HG03103 (cell line): ENCODE results near the gene GUCY1A2.

Experiments
- ATAC-seq: cut with Tn5 transposase; IDR thresholded peaks from one replicate; pipeline ENCODE4 v1.9.1; 2021; ENCODE audit warnings: low read depth; ENCODE audit not compliant: unreplicated experiment

Gene GUCY1A2

DNA sequence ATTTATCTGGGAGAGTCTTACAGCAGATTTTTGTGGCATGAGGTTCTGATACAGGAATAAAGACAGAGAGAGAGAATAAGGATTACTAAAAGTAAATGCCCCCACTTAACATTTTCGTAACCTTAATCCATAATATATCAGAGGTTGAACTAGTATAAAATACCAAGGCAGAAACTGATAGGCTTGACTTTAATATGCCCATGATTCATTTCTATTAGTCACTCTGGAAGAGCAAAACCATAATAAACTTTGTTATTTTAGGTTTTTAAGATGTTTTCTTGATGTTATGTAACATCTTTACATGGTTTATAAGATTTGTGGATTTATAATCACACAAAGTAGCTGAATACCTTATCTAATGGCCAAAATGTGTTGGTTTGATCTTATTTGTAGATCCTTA, 19.1 kb downstream of the GUCY1A2 start:
- ATAC-seq = no peak

DNA sequence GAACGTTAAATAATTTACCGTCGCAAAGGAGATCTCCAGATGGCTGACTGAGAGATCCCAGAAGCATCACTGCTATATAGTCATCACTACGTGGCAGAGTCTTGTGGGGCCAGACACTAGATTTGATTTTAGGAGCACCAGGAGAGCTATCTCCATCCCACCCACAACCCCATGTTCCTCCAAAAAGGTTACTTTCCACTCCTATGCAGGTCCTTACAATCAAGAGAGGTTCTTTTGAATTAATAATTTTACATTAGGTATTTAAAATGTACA, 19.4 kb downstream of the GUCY1A2 start:
- ATAC-seq = no peak

DNA sequence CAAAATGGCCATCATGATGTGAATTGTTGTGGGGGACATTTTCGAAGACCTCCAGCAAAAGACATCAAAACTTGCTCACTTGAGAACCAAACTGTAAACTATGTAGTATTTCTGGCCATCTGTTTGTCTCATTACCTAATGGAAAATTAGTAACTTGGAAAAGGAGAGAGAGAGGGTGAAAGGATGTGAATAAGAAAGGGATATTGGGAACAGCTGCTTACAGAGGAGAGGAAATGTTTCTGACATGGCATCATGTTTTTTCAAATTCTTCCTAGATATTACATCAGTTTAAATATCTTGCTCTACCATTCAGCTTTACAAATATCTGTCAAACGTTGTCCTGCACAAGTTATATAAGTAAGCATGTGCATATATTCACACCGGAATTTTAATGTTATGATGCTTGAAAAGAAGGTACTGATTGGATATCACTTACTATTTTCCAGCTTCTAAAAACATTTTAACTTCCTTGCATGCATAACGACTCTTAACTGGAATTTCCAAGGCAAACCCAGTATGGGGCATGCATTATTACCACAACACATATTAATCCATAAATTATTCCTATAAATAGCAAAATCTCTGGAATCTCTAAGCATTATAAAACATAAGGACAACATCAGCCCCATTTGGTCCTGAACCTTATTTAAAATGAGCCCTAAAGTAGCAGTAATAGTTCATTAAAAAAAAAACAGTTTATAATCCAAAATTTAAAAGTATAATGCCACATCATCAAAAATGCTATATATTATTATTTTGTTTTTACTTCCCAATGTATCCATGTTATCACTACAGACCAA, 20.0 kb downstream of the GUCY1A2 start:
- ATAC-seq = no peak

DNA sequence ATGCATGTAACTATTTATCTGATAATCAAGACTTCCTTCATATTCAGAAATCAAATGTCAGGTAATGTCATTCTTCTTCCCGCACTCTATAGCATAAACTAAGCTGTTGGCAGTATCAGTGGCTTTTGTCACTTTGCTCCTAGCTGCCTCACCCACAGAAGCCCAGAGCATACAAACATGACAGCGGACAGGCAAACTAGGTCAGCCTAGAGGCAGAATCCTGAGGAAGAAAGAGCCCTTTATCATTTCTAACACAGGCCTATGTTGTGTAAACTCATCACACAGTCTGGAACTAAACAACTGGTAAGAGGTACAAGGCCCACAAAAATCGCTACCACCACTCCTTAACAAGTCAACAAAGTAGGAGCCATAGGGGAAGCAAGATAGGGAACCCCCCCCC, 21.0 kb downstream of the GUCY1A2 start:
- no peak for ATAC-seq

DNA sequence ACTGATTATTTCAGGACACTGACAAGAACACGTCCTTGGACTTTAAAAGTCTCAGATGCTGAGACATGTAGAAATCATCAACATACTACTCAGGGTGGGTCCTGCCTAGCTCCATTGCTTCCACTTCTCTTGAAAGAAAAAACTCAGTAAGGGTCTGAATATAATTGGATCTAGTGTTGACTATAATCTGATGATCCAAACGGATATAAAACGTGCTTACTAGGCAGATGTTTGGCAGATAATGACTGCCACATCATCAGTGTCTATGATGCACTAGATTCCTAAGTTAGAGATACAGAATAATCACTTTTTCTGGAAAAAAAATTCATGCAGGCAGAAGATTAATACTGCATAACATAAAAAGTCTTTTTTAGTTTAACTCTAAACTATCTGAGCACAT, 21.6 kb downstream of the GUCY1A2 start:
- no peak for ATAC-seq

DNA sequence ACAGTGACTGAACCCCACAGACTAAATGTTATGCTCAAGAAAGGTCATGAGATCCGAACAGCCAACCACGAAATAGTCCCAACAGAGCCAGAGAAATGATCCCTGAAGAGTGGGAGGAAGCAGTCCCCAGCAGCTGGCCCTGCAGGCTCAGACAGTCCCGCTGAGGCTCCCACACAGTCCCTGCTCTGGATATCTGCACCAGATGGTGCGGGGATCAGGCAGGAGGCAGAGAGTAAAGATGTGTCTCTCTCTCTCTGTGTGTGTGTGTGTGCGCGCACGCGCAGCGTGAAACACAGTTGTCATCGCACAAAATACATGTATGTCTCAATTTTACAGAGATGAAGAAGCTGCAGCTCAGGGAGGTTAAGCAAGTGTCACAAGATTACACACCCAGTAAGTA, 27.9 kb downstream of the GUCY1A2 start:
- ATAC-seq = no peak

DNA sequence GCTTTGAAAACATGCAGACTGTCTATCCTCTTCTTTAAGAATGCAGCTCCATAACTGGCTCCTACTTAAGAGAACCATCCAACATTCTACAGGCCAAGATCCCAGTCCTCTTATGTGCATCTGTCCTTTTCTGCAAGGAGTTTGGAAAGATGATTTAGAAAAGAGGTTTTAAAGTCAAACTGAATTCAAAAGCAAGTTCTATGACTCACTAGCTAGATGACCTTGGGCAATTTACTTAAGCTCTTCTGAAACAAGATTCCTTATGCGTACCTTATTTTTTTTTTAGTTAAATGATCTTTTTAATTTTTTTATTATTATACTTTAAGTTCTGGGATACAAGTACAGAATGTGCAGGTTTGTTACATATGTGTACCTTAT, 29.2 kb downstream of the GUCY1A2 start:
- ATAC-seq = no peak

DNA sequence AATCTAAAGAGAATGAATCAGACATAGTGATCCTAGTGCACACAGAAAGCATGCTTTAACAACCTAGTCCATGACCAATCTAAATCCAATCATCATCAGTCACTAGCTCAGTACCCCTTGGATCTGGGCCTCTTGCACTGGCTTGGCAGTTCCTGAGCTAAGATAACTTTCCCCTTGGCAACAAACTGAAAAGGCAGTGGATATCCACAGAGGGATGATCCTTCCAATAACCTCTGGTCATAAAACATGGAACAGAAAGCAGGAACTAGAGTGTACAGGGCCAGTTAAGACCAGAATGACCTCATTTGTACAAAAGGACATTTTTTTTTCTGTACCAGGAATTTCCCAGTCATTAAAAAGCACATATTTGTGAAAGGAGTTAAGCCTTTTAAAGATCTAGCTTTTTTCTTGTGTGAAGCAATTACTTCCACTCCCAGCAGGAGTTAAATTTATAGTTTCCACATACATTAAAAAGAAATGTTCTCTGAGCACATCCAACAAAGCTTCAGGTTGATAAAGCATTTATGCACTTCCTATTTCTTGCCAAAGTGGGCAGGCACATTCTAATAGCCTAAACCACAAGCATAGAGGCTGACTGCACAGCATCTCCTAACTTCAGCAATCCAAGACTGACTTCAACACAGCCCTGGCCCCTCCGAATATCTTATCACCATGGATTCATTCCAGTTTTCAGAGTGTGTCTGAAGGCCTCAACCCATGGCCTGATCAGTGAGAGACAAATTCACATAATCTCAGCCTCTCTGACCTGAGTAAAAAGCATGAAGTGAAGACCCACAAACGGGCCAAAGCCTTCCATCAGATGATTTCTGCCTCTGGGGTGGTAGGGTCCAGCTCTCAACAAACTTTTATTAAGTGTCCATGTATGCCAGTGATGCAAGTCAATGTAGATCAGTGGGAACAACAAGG, 29.9 kb downstream of the GUCY1A2 start:
- no peak for ATAC-seq

DNA sequence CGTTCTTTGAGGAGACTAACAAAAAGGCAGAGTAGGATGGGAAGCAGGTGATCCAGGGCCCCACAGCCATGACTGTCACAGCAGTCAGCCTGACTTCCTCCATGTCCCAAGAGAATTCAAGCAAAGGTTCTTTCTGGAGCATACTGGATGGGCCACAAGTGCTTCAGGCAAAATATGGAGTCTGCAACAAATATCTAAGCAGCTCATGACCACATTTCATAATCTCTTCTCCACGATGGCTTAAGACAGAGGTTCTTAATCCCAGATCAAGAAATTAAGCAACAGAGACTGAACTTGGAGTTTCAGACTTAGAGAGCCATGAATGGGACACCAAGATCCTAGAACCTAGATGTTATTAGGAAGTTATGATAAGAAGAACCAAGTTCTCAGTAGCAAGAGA, 31.6 kb downstream of the GUCY1A2 start:
- ATAC-seq = no peak

DNA sequence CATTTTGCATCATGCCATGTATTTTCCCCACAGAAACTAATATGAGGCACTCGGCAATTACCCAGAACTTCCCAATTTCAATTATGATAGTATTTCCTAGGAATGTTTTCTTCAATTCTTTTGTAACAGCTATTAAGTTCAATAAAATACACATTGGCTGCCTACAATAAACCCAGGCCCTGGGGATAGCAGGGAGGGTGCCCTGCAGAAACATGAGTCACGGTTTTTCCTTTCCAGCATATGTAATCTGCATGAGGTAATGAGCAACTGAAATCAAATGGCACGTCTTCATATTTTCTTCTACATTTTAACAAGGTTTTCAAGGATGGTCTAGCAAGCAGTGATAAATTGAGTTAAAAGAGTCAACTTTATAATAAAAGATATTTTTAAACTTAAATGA, 32.0 kb downstream of the GUCY1A2 start:
- no peak for ATAC-seq

DNA sequence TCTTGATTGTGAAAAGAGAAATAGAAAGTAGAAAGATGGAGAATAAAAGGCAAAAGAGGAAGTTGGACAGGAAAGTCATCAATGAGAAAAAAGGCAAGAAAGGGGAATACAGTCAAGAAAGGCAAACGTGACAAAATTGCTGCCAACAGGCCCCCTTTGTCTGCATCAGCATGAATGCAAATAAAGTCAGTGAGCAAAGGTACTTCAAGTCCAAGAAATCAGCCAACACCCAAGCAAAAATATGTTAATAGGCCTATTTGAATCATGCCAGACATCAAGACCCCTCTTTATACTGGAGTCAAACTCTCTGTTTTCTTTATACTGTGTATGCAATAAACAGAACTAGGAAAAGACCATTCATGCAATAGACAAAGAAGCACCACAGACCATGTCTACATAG, 34.3 kb downstream of the GUCY1A2 start:
- ATAC-seq = no peak

DNA sequence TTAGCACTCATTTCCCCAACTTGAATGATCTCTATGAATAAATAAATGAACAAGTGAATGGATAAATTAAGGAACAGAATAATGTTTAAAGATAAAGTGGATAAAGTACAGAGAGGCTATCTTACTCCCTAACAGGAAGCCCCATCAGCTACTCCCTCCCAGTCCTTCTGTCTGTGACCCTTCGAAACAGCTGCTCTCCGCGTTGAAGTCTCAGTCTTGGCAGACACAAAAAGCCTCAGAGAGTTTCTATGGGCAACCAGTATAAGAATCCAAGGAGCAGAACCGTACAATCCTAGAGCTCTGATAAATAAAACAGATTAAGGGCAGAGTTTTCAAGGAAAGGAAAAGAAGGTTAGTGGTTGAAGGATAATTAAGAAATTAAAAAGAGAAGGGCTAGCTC, 35.0 kb downstream of the GUCY1A2 start:
- ATAC-seq = no peak

DNA sequence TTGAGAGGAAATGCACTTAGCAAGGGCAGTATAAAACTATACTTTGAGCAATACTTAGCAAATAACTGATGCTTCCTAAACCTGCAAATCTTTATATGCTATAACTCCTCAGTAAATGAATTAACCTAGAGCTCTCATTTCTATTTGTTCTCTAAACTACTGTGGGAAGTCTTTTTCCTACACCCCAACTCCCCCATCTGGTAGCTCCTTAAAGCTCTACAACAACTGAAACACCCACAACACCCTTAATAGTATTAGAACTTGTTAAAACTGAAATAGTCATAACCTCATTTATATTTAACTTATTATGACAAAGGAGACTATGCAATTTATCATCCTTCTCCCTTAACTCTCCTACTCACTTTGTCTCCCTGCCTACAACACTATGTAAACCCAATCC, 43.4 kb downstream of the GUCY1A2 start:
- ATAC-seq = no peak

DNA sequence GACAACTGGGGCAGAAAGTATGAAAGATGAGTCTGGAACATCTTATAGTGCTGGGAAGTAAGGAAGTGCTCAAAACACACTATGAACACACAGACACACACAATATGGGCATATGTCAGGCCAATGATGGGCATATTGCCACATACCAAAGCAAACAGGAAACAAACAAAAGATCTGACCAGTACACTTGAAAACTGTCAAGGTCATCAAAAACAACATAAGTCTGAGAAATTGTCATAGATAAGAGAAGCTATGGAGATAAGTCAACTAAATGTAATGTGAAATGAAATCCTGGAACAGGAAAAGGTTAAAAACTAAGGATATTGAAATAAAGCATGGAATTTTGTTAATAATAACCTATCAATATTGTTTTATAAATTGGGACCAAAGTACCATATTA, 46.4 kb downstream of the GUCY1A2 start:
- no peak for ATAC-seq

DNA sequence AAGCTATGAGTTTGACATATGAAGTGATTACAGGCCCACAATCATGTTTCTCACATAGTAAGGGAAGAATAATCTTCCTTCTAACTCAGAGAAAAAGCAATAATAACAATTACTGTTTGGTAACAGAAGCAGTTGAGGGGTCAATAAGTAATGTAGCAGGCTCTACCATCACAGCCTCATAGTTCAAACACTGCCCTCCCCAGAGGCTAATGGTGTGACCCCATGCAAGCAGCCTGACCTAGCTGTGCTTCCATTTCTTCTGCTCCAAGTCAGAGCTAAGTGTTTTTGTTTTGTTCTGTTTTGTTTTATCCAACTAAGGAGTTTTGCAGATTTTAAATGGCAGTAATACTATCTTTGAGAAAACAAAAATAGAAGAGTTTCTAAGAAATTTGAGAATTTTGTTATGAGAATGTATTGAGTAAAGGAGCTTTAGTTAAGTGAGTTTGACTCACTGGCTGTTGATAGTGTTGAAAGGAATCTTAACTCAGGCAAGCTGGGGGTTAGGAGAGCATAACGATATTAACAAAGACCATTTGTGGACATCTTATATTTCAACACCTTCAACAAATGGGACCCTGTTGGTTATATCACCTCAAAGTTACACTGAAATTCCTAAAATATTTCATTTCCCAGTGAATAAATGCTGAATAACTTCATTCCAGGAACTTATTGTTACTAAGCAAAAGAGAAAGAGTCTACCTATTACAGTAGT, 48.5 kb downstream of the GUCY1A2 start:
- no peak for ATAC-seq

DNA sequence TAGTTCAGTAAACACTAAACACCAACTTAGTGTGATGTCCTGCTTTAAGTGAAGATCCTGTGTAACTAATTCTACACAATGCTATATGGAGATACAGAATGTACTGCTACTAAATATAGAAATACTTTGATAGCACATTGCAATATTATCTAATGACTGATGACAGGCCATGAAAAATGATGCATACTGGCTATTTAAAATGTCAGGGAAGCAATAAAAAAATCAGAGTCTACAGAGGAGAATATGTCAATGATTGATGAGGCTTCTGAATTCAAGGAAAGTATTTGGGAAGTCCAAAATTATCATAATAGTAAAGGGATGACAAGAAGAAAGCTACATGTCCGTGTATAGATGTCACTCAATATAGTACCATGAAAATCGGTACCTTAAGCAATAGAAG, 55.3 kb downstream of the GUCY1A2 start:
- no peak for ATAC-seq

DNA sequence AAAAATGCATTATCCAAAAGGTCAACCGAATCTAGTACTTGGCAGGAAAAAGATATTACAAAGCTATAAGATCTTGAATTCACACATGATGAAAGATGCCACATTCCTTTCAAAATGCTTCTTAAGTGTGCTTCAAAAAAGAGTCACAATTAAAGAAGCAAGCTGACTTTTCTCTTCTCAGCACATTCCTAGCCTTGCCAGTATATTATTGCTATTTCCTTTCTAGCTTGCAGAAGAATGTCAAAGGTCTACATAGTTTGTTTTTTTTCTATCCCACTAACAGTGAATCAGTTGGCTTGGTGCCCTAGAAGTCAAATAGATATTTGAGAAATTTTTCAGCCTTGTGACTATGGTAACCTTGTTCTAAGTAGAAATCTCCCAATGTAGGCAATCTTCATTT, 56.8 kb downstream of the GUCY1A2 start:
- ATAC-seq = no peak

DNA sequence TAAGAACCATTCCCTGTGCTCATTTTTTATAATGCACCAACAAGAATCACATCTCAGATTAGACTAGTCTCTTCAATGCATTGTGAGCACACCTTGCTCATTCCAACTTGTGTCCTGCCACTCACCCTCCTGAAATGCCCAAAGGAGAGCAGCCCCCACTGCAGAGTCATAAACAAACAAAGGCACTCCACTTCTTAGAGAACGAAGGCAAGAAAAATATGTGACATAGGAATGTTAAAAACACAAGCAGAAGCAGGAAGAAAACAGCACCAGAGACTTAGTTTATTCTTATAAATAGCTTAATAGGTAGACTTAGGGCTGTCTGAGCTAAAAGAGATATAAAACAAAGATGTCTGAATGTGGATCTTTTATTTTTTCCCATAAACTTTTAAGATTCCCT, 57.2 kb downstream of the GUCY1A2 start:
- ATAC-seq = no peak

DNA sequence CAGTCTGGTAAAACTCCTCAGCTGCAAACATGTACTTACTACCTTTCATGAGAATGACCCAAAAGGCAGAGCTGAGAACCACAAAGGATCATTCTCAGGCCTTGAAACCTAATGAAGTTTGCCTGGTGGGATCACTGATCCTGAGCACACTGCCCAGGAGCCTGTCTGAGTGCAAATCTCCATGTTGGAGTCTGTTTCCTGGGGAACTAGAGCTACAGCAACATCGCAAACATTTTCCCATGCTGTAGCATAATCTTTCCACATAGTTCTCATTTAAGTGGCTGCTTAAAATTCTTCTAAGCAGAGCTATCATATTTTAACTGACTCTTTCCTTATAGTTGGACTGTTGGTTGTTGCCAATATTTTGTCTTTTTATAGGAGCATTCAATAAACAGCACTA, 58.5 kb downstream of the GUCY1A2 start:
- ATAC-seq = no peak

DNA sequence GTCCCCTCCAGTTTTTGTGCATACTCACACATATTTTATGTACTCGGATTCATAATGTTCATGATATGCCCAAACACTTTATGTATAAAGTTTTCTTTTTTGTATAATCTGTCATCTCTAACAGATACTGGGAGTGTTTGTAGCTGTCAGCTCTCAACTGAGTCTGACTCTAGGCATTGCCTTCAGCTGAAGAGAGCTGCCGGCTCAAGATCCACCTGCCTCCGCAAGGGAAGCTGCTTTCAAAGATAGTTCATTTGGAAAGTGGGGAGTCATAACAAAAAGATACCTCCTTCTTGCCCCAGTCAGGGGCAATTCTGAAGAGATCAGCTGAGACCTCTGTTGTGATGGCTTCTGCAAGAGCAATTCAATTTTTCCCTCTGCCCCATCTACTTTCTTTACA, 58.9 kb downstream of the GUCY1A2 start:
- ATAC-seq = no peak

DNA sequence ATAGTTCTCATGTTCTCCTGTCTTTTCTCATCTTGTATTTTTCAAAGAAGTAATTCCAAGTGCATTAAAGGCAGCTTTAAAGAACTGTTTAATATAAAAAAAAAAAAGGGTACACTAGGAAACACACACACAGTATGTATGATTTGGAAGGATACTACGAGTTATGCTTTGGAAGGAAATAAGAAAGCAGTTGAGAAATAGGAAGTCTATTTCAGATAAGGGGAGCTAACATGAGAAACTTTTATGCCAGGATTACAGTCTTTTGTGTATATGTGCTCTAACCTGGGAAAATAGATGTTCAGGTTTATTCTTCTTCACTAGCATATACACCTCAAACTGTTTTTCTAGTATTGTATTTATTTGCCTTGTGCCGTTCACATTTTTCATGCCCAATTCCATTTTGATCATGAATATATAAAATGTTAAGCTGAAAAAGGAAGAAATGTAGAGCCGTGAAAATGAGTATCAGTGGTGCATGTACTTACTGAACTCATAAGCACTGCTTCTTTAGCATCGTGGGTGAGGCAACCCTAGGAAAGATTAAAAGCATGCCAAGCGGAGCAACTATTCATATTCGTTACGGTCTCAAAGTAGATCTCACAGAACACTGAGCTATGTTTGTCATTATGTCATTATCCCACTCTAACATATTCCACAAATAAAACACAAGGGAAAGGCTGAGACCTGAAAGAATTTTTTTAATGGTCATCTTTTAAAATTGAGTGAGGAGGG, 59.6 kb downstream of the GUCY1A2 start:
- no peak for ATAC-seq
